A673 (cell line): ENCODE data around the gene NPLOC4. TPM values are rescaled to one million over a fixed set of nuclear protein-coding genes. Genes with fewer than 3 reads are reported as not detected.

ENCODE experiments used
- BruUV-seq: library from RNA; stranded (reverse); fragments of 400-500 nt; replicated peaks from 2 replicates; lab custom pipeline; 2021; lab: Mats Ljungman, UMichigan
- CTCF ChIA-PET: fragments of 300-600 bp; sonication (Branson Sonifier 250); formaldehyde crosslinking; loops from one replicate; lab custom pipeline; 2022; ENCODE audit warnings: antibody characterized with exemption; lab: Charles Lee
- POLR2A ChIA-PET: fragments of 300-600 bp; sonication (Branson Sonifier 250); formaldehyde crosslinking; loops from one replicate; lab custom pipeline; 2022; ENCODE audit warnings: antibody characterized with exemption; ENCODE audit not compliant: low non-redundant PET; lab: Charles Lee
- DNase-seq: peaks from one replicate; pipeline ENCODE4 v3.0.0-alpha.2; 2015; ENCODE audit warnings: low spot score
- H3K27ac ChIP-seq: fragments of 200-600 bp; sonication (generic); 2 replicates; pipeline ENCODE4 v1.5.1; 2016; ENCODE audit warnings: mixed run types, low read depth, mild to moderate bottlenecking, mixed read lengths, antibody characterized with exemption, low read length; ENCODE audit not compliant: poor library complexity, severe bottlenecking
- H3K27me3 ChIP-seq: fragments of 200-600 bp; sonication (generic); replicated peaks from 2 replicates; pipeline ENCODE4 v1.6.1; 2017; ENCODE audit warnings: mixed run types, low read depth, mild to moderate bottlenecking, mixed read lengths, antibody characterized with exemption, low read length; ENCODE audit not compliant: insufficient read depth, poor library complexity
- H3K36me3 ChIP-seq: fragments of 200-600 bp; sonication (generic); 2 replicates; pipeline ENCODE4 v1.6.1; 2016; ENCODE audit warnings: mixed run types, mild to moderate bottlenecking, mixed read lengths, antibody characterized with exemption, low read length; ENCODE audit not compliant: insufficient read depth, poor library complexity, severe bottlenecking
- H3K4me1 ChIP-seq: fragments of 200-600 bp; sonication (generic); 2 replicates; pipeline ENCODE4 v1.6.1; 2017; ENCODE audit warnings: mixed run types, mild to moderate bottlenecking, mixed read lengths, antibody characterized with exemption, low read length; ENCODE audit not compliant: insufficient read depth, poor library complexity, severe bottlenecking
- H3K4me3 ChIP-seq: fragments of 200-600 bp; sonication (generic); 2 replicates; pipeline ENCODE4 v1.5.1; 2016; ENCODE audit warnings: low read depth, mixed run types, mild to moderate bottlenecking, mixed read lengths, low read length; ENCODE audit not compliant: poor library complexity, severe bottlenecking
- H3K9me3 ChIP-seq: fragments of 200-600 bp; sonication (generic); 2 replicates; pipeline ENCODE4 v1.6.1; 2016; ENCODE audit warnings: mixed run types, low read depth, mild to moderate bottlenecking, mixed read lengths, antibody characterized with exemption, low read length; ENCODE audit not compliant: poor library complexity, severe bottlenecking
- EZH2 ChIP-seq: fragments of 200-600 bp; sonication (generic); IDR thresholded peaks from 2 replicates; pipeline ENCODE4 v1.6.1; 2017; ENCODE audit warnings: borderline replicate concordance, low read depth, mild to moderate bottlenecking, mixed read lengths, antibody characterized with exemption, low read length; ENCODE audit not compliant: poor library complexity, severe bottlenecking
- intact Hi-C: fragments of 100-400 bp; cut with micrococcal nuclease; formaldehyde crosslinking; loops from one replicate; pipeline ENCODE4 v1.10.0; 2022; ENCODE audit not compliant: unreplicated experiment
- total RNA-seq: library from RNA; stranded (reverse); gene quantifications from 2 replicates; pipeline ENCODE4 v1.2.3, GENCODE V29; 2021
- TF ChIP-seq, protein P1 (sequence below): fragments of 300-800, 200-600 bp; sonication (generic); conservative IDR thresholded peaks from 2 replicates; pipeline ENCODE4 v1.5.1; 2017; ENCODE audit warnings: low read depth, mild to moderate bottlenecking, antibody characterized with exemption, low read length, moderate library complexity, mixed read lengths

NPLOC4 gene
- total RNA-seq, 1 experiment from 2014 or later: 195 TPM

- DNase-seq: no peak
- intact Hi-C loops: no loop called here
- no TSS peak for BruUV-seq
- ChIA-PET POLR2A (no interaction called here), CTCF (no interaction called here)
- H3K36me3 ChIP-seq: peaks cover 62% of the 10 kb centered on the region
- no peak overlapping the region for H3K4me3 ChIP-seq
- no peaks in the 10 kb centered on the region for H3K9me3 ChIP-seq
- no peak overlapping the region for H3K27ac ChIP-seq
- TF ChIP-seq, protein P1, sequence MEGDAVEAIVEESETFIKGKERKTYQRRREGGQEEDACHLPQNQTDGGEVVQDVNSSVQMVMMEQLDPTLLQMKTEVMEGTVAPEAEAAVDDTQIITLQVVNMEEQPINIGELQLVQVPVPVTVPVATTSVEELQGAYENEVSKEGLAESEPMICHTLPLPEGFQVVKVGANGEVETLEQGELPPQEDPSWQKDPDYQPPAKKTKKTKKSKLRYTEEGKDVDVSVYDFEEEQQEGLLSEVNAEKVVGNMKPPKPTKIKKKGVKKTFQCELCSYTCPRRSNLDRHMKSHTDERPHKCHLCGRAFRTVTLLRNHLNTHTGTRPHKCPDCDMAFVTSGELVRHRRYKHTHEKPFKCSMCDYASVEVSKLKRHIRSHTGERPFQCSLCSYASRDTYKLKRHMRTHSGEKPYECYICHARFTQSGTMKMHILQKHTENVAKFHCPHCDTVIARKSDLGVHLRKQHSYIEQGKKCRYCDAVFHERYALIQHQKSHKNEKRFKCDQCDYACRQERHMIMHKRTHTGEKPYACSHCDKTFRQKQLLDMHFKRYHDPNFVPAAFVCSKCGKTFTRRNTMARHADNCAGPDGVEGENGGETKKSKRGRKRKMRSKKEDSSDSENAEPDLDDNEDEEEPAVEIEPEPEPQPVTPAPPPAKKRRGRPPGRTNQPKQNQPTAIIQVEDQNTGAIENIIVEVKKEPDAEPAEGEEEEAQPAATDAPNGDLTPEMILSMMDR: no peak
- no peak for TF ChIP-seq EZH2
- peaks cover 6% of the 10 kb centered on the region for H3K4me1 ChIP-seq
- H3K27me3 ChIP-seq: no peaks in the 10 kb centered on the region
These were observed 55.2 kb downstream of the NPLOC4 start for GRCh38 chr17:81581758-81582157.

DNA sequence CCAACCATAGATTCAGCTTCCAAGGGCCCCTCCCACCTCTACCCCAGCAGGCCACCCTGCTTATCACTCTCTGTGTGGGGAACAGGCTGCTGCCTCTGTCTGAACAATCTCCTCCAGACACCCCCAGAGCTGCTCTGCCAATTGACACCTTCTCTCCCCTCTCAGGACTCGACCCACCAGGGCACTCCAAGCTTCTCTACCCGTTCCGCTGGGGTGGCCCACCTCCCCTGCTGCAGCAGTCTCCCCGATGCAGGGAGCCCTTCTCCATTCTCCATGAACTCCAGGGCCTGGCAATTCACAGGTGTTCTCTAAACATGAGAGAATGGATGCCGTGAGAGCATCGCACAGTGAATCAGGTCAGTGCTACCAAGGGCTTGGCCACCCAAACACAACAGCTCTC is 56.4 kb downstream of the NPLOC4 start:
- ChIA-PET POLR2A (interaction anchor here (0.6 kb wide), 1 partner anchor 528 kb away, joined by 5 read pairs; no protein-coding TSS in a partner anchor), CTCF (no interaction called here)
- peaks cover 8% of the 10 kb centered on the region for H3K4me1 ChIP-seq
- H3K27ac ChIP-seq: peak overlapping the region; percentile 37
- H3K4me3 ChIP-seq: no peak overlapping the region
- TF ChIP-seq EZH2: no peak
- TF ChIP-seq, protein P1: no peak
- no TSS peak for BruUV-seq
- intact Hi-C loops: no loop called here
- no peaks in the 10 kb centered on the region for H3K9me3 ChIP-seq
- H3K27me3 ChIP-seq: no peaks in the 10 kb centered on the region
- peaks cover 58% of the 10 kb centered on the region for H3K36me3 ChIP-seq
- no peak for DNase-seq

- intact Hi-C loops: no loop called here
- CTCF ChIA-PET: no interaction called here
- peaks cover 9% of the 10 kb centered on the region for H3K4me1 ChIP-seq
- no peaks in the 10 kb centered on the region for H3K9me3 ChIP-seq
- no peak overlapping the region for H3K4me3 ChIP-seq
- no TSS peak for BruUV-seq
- POLR2A ChIA-PET: interaction anchor here (0.6 kb wide), 1 partner anchor 527 kb away, joined by 5 read pairs; no protein-coding TSS in a partner anchor
- H3K27me3 ChIP-seq: no peaks in the 10 kb centered on the region
- peaks cover 59% of the 10 kb centered on the region for H3K36me3 ChIP-seq
- peak overlapping the region; percentile 37 for H3K27ac ChIP-seq
- TF ChIP-seq, protein P1: no peak
- no peak for TF ChIP-seq EZH2
- DNase-seq: no peak
These were observed 57.0 kb downstream of the NPLOC4 start for GRCh38 chr17:81579821-81580321.
